ENCODE data around the gene ZNF546.
"Not testable (repeated sequence)": the region's sequence is repeated elsewhere in the genome, so short reads cannot be mapped to it uniquely, and the experiment has no call there.

The ZNF546 gene

DNA sequence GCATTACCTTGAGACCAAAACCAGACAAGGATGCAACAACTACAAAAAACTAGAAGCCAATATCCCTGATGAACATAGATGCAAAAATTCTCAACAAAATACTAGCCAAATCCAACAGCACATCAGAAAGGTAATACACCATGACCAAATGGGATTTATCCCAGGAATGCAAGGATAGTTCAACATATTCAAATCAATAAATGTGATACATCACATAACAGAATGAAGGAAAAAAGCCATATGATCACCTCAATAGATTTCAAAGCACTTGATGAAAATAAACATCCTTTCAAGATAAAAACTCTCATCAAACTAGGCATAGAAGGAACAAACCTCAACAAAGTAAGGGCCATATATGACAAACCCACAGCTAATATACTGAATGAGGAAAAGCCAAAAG, 10.2 kb upstream of the ZNF546 start:
- no peak for DNase-seq (ENCODE audit: low read depth, low spot score)

DNA sequence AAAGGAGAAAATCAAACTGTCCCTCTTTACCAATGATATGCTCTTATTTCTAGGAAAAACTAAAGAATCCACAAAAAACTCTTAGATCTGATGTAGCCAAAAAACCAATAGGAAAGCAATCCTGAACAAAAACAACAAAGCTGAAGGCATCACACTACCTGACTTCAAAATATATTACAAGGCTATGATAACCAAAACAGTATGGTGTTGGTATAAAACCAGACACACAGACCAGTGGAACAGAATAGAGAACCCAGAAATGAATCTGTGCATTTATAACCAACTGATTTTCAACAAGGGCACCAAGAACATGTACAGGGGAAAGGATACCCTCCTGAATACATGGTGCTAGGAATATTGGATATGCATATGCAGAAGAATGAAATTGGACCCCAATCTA, 9.7 kb upstream of the ZNF546 start:
- no peak for DNase-seq (ENCODE audit: low read depth, low spot score)

DNA sequence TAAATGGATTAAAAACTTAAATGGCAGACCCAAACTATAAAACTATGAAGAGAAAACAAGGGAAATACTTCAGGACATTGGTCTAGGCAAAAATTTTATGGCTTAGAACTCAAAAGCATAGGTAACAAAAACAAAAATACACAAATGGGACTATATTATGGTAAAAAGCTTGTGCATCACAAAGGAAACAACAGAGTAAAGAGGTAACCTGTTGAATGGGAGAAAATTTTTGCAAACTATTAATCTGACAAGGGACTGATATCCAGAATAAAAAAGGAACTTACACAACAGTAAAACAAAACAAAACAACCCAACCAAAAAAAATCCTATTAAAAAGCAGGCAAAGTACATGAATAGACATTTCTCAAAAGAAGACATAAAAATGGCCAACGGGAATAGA, 9.3 kb upstream of the ZNF546 start:
- DNase-seq (ENCODE audit: low read depth, low spot score), result no peak

DNA sequence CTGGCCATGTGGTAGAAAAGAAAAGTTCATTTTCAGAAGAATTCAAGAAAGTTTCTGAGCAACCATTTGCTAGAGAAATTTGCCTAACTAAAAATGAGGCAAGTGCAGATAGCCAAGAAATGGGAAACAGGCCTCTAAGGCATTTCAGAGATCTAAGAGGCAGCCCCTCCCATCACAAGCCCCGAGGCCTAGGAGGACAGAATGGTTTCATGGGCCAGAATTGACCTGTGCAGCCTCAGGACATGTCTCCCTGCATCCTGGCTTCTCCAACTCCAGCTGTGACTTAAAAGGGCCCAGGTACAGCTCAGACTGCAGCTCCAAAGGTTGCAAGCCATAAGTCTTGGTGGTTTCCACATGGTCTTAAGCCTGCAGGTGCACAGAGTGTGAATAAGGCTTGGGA, 3.3 kb upstream of the ZNF546 start:
- DNase-seq (ENCODE audit: low read depth, low spot score), result no peak

- no peak for DNase-seq (ENCODE audit: low read depth, low spot score)
Observed at GRCh38 chr19:39994361-39994760, 2.5 kb upstream of the ZNF546 start.

- no peak for DNase-seq (ENCODE audit: low read depth, low spot score)
Observed at GRCh38 chr19:39995794-39996193, 1.1 kb upstream of the ZNF546 start.

DNA sequence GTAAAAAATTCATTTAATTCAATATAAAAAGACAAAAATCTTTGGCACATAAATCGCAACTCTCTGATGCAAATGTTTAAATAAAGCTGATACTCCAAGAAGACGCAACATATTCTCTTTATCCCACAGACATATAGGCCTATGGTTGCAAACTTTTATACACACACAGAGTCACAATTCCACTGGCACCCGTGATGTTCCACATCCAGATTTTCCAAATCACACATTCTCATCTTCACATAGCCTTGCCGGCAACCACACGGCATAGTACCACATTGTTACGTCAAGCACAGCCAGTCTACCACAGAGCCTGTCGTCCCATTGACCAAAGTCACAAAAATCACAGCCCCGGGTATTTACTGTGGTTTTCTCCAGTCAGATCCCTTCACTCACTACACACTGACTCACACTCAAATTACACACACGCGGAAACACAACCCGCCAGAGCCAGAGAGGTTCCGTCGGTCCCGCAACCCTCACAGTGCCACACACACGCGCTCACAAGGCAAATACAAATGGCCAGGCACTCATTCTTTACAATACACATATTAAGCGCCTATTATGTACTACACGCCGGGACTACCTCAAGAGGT, 546 bp upstream of the ZNF546 start:
- no peak for DNase-seq (ENCODE audit: low read depth, low spot score)

- no peak for DNase-seq (ENCODE audit: low read depth, low spot score)
Observed at GRCh38 chr19:39997638-39998216, 867 bp downstream of the ZNF546 start.

- DNase-seq (ENCODE audit: low read depth, low spot score), result no peak
Observed at GRCh38 chr19:39998501-39998900, 1.6 kb downstream of the ZNF546 start.

DNA sequence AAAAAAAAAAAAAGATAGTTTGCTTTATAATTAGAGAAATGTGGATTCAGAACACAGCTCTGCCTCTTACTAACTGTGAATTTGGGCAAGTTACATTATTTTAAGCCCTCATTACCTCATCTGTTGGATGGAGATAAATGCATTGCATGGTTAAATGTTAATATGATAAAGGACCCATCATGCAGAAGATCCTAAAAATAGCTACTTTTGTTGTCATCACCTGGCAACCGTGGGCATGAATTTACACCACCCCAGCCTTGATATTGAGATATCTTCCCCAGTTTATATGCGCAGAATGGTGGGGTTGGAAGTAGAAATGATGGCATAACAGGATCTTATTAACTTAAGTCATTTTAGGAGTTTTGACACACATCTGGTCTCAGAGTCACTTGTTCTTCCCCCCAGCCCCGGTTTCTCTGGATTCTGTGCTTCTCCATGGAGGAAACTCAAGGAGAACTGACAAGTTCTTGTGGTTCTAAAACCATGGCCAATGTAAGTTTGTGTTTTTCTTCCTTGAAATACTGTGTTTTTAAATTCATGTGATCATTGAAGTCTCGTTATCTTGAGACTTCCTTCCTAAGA, 8.9 kb downstream of the ZNF546 start:
- no peak for DNase-seq (ENCODE audit: low read depth, low spot score)

DNA sequence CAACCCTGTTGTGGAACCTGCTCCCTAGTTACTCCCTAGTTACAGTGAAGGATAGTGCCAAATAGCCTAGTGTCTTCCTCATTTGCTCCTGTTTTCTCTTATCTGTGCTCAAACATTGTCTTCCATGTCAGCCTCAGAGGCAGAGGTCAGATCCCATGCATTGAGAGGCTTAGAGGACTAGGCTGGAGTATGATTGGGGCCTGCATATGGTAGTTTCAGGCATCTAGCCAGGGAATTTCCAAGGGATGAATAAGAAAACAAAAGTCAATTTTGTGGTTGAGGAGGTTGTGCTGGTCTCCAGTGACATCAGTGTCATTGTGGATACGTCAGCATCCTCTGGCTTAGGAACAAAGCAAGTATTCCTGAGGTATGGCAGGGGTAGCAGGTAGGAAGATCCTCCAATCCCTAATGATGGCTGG, 9.4 kb downstream of the ZNF546 start:
- no peak for DNase-seq (ENCODE audit: low read depth, low spot score)

GRCh38 chr19:40009674-40010073, 12.8 kb downstream of the ZNF546 start:
- no peak for DNase-seq (ENCODE audit: low read depth, low spot score)

GRCh38 chr19:40013991-40014390, 17.1 kb downstream of the ZNF546 start:
- DNase-seq (ENCODE audit: low read depth, low spot score), result no peak

- no peak for DNase-seq (ENCODE audit: low read depth, low spot score)
Observed at GRCh38 chr19:40023969-40024368, 27.1 kb downstream of the ZNF546 start.

DNA sequence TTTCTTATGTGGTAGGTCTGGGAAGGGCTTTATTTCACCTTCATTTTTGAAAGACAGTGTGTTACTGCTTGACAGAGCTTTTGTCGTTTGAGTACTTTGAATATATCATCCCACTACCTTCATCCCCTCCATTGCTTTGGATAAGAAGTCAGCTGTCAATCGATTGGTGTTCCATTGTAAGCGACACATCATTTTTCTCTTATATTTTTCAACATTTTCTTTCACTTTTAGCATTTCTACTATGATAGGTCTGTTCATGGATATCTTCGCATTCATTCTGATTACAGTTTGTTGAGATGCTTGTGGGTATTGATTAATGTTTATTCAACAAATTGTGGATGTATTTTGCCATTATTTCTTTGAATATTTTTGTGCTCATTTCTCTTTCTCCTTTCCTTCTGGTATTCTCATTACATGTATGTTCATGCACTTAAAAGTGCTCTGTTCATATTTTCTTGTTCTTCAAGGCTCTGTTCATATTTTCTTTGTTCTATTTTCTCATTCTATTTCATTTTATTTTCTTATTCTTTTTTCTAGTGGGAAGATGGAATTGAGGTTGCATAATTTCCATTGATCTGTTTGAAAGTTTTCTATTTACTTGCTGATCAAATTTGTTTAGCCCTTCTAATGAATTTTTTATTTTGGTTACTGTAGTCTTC, 29.2 kb downstream of the ZNF546 start:
- DNase-seq (ENCODE audit: low read depth, low spot score), result no peak

DNA sequence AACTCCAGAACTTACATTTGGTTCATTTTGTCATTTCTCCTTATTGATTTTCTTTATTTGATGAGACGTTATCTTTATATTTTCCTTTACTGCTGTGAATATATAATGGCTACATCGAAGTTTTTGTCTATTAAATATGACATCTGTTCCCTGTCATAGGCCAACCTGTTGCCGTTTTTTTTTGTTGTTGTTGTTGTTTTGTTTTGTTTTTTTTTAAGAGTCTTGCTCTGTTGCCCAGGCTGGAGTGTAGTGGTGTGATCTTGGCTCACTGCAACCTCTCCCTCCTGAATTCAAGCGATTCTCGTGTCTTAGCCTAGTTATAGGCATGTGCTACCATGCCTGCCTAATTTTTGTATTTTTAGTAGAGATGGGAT, 29.7 kb downstream of the ZNF546 start:
- DNase-seq (ENCODE audit: low read depth, low spot score), result no peak

- DNase-seq (ENCODE audit: low read depth, low spot score), result no peak
Observed at GRCh38 chr19:40033989-40034560, 37.2 kb downstream of the ZNF546 start.

- DNase-seq (ENCODE audit: low read depth, low spot score), result no peak
Observed at GRCh38 chr19:40035996-40036395, 39.1 kb downstream of the ZNF546 start.

- not testable (repeated sequence) for DNase-seq (ENCODE audit: low read depth, low spot score)
Observed at GRCh38 chr19:40038047-40038446, 41.2 kb downstream of the ZNF546 start.

- not testable (repeated sequence) for DNase-seq (ENCODE audit: low read depth, low spot score)
Observed at GRCh38 chr19:40041718-40042117, 44.9 kb downstream of the ZNF546 start.

GRCh38 chr19:40053491-40053890, 56.6 kb downstream of the ZNF546 start:
- no peak for DNase-seq (ENCODE audit: low read depth, low spot score)

DNA sequence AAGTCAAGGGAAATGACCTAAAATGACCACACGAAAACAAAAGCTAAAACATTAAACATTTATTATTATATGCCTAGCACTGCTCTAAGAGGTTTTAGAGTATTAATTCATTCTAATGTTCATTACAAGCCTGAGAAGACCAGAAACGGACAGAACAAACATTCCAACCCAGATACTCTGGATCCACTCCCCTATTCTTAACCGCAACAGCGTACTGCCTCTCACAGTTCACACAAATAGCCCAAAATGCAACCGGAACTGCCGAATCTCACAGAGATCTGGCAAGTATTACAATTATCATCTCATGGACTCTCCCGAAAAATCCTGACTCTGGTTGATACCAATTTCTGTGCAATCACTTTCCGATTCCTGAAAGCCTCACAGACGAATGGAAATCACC, 57.8 kb downstream of the ZNF546 start:
- DNase-seq (ENCODE audit: low read depth, low spot score), result no peak

DNA sequence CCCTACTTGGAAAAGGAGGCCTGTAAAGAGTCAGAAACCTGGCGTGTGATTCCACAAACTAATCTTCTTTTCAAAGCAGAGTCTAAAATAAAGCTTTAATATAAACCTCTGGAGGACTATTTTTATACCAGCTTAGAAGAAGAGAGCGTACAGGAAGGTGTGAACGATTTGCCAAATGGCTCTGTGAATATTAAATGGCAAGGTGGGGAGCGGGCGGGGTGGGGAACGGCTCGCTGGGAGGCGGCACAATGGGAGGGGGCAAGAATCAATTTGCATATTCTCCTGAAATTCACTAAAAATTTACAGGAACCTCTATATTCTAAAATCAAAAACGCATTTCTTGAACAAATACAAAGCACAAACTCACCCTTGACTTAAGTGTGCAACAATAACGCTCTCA, 58.2 kb downstream of the ZNF546 start:
- DNase-seq (ENCODE audit: low read depth, low spot score), result no peak
